ENCODE results near the gene EPHA3.

DNA sequence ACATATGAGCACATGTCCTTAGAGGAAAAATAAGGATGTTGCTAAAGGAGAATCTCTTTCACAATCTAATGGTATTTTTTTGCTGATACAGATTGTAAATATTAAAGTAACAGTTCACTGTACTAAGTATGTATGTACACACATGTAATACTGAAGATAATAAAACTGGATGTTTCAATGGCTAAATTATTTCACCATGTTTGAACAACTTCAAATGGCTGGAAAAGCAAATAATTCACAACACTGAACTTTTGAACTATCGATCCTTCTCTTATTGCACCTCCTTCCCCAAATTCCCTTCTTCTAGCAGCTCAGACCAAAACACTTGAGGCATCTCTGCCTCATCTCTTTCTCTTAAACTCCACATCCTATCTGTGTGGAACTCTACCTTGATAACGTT, 149.5 kb downstream of the EPHA3 start:
- TF ChIP-seq, protein P1, sequence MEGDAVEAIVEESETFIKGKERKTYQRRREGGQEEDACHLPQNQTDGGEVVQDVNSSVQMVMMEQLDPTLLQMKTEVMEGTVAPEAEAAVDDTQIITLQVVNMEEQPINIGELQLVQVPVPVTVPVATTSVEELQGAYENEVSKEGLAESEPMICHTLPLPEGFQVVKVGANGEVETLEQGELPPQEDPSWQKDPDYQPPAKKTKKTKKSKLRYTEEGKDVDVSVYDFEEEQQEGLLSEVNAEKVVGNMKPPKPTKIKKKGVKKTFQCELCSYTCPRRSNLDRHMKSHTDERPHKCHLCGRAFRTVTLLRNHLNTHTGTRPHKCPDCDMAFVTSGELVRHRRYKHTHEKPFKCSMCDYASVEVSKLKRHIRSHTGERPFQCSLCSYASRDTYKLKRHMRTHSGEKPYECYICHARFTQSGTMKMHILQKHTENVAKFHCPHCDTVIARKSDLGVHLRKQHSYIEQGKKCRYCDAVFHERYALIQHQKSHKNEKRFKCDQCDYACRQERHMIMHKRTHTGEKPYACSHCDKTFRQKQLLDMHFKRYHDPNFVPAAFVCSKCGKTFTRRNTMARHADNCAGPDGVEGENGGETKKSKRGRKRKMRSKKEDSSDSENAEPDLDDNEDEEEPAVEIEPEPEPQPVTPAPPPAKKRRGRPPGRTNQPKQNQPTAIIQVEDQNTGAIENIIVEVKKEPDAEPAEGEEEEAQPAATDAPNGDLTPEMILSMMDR (IDR thresholded peaks at IDR 0.05; ENCODE audit: extremely low read depth in 1 of 2, insufficient read depth in 1 of 2, low read depth in 1 of 2, low read length in 2 of 2), result no peak
- TF ChIP-seq EZH2 (IDR thresholded peaks at IDR 0.05; ENCODE audit: borderline replicate concordance, low read depth, low read length, severe bottlenecking) (no peak), POLR2A (IDR thresholded peaks at IDR 0.05; ENCODE audit: low read depth, low read length) (no peak), MYC (IDR thresholded peaks at IDR 0.05; ENCODE audit: low read depth, low read length) (no peak), GATA2 (IDR thresholded peaks at IDR 0.05; ENCODE audit: insufficient read depth, insufficient read length, low read depth, low read length) (no peak), POLR2AphosphoS5 (IDR thresholded peaks at IDR 0.05; ENCODE audit: insufficient read depth, low read depth, low read length) (no peak), JUN (IDR thresholded peaks at IDR 0.05; ENCODE audit: borderline replicate concordance, insufficient read depth, insufficient read length, low read depth) (no peak)
- TF ChIP-seq, protein P2, sequence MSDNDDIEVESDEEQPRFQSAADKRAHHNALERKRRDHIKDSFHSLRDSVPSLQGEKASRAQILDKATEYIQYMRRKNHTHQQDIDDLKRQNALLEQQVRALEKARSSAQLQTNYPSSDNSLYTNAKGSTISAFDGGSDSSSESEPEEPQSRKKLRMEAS (IDR thresholded peaks at IDR 0.05; ENCODE audit: insufficient read depth, insufficient read length), result no peak
